ENCODE measurements around the gene JARID2. TPM values are rescaled to one million over a fixed set of nuclear protein-coding genes. Genes with fewer than 3 reads are reported as not detected.

The JARID2 gene
- total RNA-seq, 1 donor from 2014 or later, result 8.4 TPM

DNA sequence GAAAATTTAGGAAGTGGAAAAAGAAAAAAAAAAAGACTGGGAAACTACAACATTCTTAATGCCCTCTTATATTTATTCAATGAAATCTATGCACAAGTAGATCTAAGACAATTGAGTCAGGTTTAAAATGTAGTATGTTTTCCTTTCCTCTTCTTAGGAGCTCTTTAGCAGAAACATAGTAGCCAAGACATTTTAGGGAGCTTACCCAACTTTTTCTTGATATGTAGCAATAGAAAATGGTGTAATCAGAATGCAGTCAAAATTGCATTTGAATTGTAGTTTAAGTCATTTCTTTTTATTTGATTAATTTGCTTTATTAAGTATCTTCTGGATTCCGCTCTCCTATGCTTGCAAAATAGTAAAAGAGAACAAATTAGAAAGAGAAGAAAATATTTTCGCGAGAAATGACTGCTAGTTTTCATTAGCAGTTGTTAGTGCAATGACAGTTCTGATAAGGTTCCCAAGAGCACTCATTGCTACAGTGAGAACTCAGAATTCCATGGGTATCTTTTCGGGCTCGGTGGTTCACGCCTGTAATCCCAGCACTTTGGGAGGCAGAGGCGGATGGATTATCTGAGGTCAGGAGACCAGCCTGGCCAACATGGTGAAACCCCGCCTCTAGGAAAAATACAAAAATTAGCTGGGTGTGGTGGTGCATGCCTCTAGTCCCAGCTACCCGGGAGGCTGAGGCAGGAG is 52.2 kb downstream of the JARID2 start:
- ATAC-seq (no peak), DNase-seq (ENCODE audit: missing footprints) (no peak)
- intact Hi-C loops (cut with DNase I), result no loop called here

DNA sequence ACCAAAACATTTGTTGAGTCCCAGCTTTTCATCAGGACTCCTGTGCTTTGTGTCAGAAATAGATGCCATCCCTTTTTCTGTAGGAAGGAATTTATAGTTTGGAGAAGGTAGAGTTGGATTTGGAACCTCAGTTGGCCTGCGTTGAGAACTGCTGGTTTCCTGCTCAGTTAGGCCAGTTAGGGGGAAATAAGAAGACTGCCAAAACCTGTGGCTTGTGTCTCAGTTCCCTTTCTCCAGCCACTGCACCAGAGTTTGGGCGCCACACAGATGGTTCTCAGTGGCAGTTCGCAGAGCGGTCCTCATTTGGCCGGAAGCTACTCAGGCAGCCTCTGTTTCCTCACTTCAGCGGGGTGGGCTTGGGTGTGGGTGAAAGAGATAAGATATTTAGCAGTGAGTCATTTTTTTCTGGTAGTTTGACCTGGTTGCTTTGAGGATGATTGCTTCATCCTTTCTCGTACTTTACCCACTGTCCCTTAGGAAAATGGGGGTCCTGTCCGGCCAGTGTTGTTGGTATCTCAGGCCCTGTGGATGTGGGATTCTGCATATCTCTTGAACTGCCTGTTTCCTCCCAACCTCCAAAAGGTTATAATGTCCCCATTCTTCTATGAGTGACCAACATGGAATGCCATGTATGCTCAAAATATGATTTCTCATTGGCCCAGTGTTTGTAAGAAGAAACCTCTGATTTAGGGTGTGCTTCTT is 53.7 kb downstream of the JARID2 start:
- intact Hi-C loops (cut with DNase I), result no loop called here

GRCh38 chr6:15301179-15302006 is 55.5 kb downstream of the JARID2 start:
- no peak for DNase-seq (ENCODE audit: missing footprints)
- ATAC-seq, result no peak
- intact Hi-C loops (cut with DNase I), result no loop called here

More for the DNA sequence above, 53.7 kb downstream of the JARID2 start:
- DNase-seq (ENCODE audit: missing footprints) (no peak), ATAC-seq (peak; percentile 62)

GRCh38 chr6:15303162-15303919 is 57.5 kb downstream of the JARID2 start:
- ATAC-seq (no peak), DNase-seq (ENCODE audit: missing footprints) (no peak)
- intact Hi-C loops (cut with DNase I), result no loop called here

GRCh38 chr6:15303920-15304291 is 58.0 kb downstream of the JARID2 start:
- no peak for DNase-seq (ENCODE audit: missing footprints)
- intact Hi-C loops (cut with DNase I), result no loop called here
- no peak for ATAC-seq

DNA sequence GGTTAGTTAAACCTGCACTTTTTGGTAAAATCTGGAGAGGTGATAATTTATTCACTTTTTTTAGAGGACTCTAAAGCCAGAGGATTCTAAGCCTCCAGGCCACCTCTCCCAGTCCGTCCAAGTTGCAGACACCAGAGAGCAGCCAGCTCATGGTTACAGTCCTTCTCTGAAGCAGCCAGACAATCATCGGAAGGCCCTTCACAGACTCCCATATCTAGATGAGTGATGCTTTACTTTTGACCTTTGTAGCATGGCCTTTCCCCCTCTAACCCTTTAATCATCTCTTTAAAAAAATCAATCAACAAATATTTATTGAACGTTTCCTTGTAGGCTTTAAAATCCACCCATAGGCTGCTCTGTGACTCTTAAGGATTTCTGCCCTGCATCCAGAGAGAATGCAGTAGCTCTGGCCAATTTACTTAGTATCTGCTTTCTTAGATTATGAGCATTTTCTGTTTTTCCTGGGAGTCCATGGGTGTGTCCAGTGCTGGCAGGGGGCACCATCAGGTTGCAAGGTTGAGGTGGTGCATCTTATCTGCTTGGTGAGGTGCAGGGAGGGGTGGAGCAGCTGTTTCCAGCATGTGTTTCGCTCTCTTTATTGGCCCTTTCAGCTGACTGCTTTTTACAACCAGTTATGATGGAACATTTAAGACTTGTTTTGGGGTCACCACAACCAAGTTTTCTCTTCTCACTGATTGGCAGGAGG is 58.6 kb downstream of the JARID2 start:
- DNase-seq (ENCODE audit: missing footprints) (no peak), ATAC-seq (no peak)
- intact Hi-C loops (cut with DNase I), result no loop called here

GRCh38 chr6:15305496-15305895 is 59.6 kb downstream of the JARID2 start:
- DNase-seq (ENCODE audit: missing footprints), result no peak
- no peak for ATAC-seq
- intact Hi-C loops (cut with DNase I), result no loop called here

GRCh38 chr6:15305909-15306308 is 60.0 kb downstream of the JARID2 start:
- intact Hi-C loops (cut with DNase I), result no loop called here
- DNase-seq (ENCODE audit: missing footprints) (no peak), ATAC-seq (no peak)

DNA sequence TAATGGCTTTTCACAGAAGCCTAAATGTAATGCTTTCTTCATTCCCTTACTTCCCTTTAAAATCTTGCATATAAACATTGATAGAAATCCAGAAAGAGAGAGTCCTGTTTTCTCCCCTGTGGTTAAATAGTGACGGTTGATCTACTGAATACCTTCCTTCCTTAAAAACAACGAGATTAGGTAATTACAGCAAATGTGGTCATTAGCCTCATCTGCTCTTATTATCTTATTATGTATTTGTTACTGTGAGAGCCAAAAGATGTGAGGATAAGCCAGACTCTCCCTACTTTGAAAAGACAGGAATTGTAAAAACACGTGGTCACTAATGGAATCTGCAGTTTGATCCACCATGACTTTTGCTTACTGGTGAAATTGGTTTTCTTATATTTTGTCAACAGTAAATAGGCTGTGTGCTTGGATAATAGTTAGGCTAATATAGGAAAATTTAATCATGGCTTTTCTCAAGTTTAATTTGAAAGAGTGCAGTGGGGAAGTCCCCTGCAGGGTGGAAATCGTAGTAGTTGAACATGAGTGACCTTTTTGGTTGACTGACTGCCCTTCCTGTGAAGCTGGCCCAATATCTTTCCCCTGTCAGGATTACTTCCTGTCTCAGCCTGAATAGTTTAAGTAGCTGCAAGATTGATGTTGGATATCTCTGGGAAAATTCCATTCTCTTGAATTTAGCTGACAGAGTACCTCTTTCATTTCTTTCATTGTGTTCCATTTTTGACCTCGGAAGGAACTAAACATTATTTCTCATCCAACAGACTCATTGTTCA is 62.8 kb downstream of the JARID2 start:
- ATAC-seq, result no peak
- intact Hi-C loops (cut with DNase I), result no loop called here

DNA sequence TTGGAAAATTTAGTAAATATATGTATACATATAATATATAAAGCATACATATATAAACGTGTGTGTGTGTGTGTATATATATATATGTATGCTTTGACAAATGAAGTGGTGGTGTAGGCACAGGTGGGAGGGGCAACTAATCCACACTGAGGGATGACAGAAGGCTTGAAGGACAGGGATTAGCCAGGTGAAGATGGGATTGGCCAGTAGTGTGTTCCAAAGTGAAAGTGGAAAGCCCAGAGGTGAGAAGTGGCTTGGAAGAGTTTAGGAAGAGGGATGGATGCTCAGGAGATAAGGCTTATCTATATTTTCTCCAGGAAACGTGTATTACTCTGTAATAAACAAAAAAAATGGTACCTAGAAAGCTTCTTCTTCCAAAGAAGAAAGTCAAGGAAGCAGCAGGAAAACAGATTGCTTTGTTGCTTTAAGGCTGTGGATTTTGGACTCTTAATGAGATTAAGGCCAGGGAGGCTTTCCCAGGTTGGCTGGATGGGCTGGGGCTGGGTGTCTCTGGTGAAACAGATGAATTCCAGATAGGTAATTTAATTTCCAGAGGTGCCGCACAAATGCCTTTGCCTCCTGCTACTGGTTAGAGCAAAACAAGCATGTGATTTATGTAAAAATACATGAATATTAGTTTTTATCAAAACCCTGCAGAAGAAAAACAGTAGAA is 63.9 kb downstream of the JARID2 start:
- DNase-seq (ENCODE audit: missing footprints) (no peak), ATAC-seq (no peak)
- intact Hi-C loops (cut with DNase I), result loop anchor here (5.0 kb wide), 1 partner anchor 42 kb away; no protein-coding TSS in a partner anchor

More for the DNA sequence above, 62.8 kb downstream of the JARID2 start:
- no peak for DNase-seq (ENCODE audit: missing footprints)

GRCh38 chr6:15310680-15311079 is 64.8 kb downstream of the JARID2 start:
- intact Hi-C loops (cut with DNase I), result loop anchor here (5.0 kb wide), 1 partner anchor 43 kb away; no protein-coding TSS in a partner anchor
- ATAC-seq (no peak), DNase-seq (ENCODE audit: missing footprints) (no peak)

- peak; percentile 65 for DNase-seq (ENCODE audit: missing footprints)
- intact Hi-C loops (cut with DNase I), result loop anchor here (5.0 kb wide), 1 partner anchor 45 kb away; no protein-coding TSS in a partner anchor
- ATAC-seq, result no peak
These were observed 66.6 kb downstream of the JARID2 start for GRCh38 chr6:15312500-15312899.

- ATAC-seq (peak; percentile 86), DNase-seq (ENCODE audit: missing footprints) (no peak)
- intact Hi-C loops (cut with DNase I), result loop anchor here (5.0 kb wide), 1 partner anchor 46 kb away; no protein-coding TSS in a partner anchor
These were observed 67.5 kb downstream of the JARID2 start for GRCh38 chr6:15313367-15313766.

DNA sequence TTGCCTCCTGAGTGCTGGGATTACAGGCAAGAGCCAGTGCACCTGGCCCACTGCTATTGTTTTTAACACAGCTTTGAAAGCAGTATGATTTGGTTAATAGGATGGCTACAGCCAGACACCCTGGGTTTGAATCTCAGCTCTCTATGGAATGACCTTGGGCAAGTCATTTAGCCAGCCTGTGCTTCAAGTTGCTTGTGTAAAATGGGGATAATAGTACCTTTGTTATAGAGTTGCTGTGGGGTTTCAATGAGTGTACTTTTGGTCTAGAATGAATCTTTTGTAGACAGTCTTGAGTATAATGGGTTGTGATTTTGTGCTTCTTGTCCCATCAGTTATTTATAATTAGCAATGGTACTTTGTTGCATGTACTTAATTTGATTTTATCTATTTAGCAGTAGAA is 70.9 kb downstream of the JARID2 start:
- ATAC-seq, result no peak
- intact Hi-C loops (cut with DNase I), result loop anchor here (5.0 kb wide), 1 partner anchor 69 kb away; the partner anchor contains the start of gene JARID2
- DNase-seq (ENCODE audit: missing footprints), result no peak

DNA sequence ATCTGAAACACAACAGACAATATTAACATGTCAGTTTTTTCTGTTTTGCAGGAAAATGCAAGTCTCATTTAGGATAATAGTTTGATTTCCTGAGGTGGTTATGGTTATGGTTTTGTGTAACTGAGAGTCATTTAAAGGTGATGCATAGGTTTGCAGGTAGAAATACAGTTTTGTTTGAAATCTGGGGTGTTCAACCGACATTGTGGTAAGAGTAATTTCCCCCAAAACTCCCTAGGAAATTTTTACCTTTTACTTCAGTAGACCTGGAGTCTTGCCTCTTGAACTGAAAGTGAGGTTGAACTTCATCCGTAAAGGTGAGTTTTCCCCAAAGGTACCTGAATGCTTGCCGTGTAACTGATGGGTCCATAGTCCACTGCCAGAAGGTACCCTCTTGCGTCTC is 71.4 kb downstream of the JARID2 start:
- ATAC-seq (no peak), DNase-seq (ENCODE audit: missing footprints) (no peak)
- intact Hi-C loops (cut with DNase I), result loop anchor here (5.0 kb wide), 1 partner anchor 70 kb away; the partner anchor contains the start of gene JARID2
